ENCODE data around the gene CRISP1.

The CRISP1 gene

GRCh38 chr6:49890988-49891387, 24.7 kb upstream of the CRISP1 start:
- no peak for FAIRE-seq
- TF ChIP-seq POLR2AphosphoS5 (IDR thresholded peaks at IDR 0.05; ENCODE audit: low read depth, low read length) (no peak), POLR2A (IDR thresholded peaks at IDR 0.05; ENCODE audit: low read depth, low read length) (no peak), TAF1 (IDR thresholded peaks at IDR 0.05; ENCODE audit: borderline replicate concordance, low read depth, low read length) (no peak)
- DNase-seq (ENCODE audit: insufficient read length): no peak

GRCh38 chr6:49888742-49889431, 22.6 kb upstream of the CRISP1 start:
- DNase-seq (ENCODE audit: insufficient read length): no peak
- FAIRE-seq: no peak
- no peak for TF ChIP-seq TAF1 (IDR thresholded peaks at IDR 0.05; ENCODE audit: borderline replicate concordance, low read depth, low read length)
- TF ChIP-seq POLR2A (IDR thresholded peaks at IDR 0.05; ENCODE audit: low read depth, low read length): no peak
- TF ChIP-seq POLR2AphosphoS5 (IDR thresholded peaks at IDR 0.05; ENCODE audit: low read depth, low read length): no peak

GRCh38 chr6:49868951-49869529, 2.7 kb upstream of the CRISP1 start:
- DNase-seq (ENCODE audit: insufficient read length) (no peak), FAIRE-seq (no peak)
- TF ChIP-seq TAF1 (IDR thresholded peaks at IDR 0.05; ENCODE audit: borderline replicate concordance, low read depth, low read length) (no peak), POLR2A (IDR thresholded peaks at IDR 0.05; ENCODE audit: low read depth, low read length) (no peak), POLR2AphosphoS5 (IDR thresholded peaks at IDR 0.05; ENCODE audit: low read depth, low read length) (no peak)

- DNase-seq (ENCODE audit: insufficient read length) (no peak), FAIRE-seq (no peak)
- TF ChIP-seq TAF1 (IDR thresholded peaks at IDR 0.05; ENCODE audit: borderline replicate concordance, low read depth, low read length) (no peak), POLR2AphosphoS5 (IDR thresholded peaks at IDR 0.05; ENCODE audit: low read depth, low read length) (no peak), POLR2A (IDR thresholded peaks at IDR 0.05; ENCODE audit: low read depth, low read length) (no peak)
Measured at GRCh38 chr6:49856282-49856681, 10.1 kb downstream of the CRISP1 start.

GRCh38 chr6:49855221-49855620, 11.1 kb downstream of the CRISP1 start:
- FAIRE-seq: no peak
- no peak for DNase-seq (ENCODE audit: insufficient read length)
- no peak for TF ChIP-seq POLR2AphosphoS5 (IDR thresholded peaks at IDR 0.05; ENCODE audit: low read depth, low read length)
- no peak for TF ChIP-seq TAF1 (IDR thresholded peaks at IDR 0.05; ENCODE audit: borderline replicate concordance, low read depth, low read length)
- TF ChIP-seq POLR2A (IDR thresholded peaks at IDR 0.05; ENCODE audit: low read depth, low read length): no peak

- FAIRE-seq (no peak), DNase-seq (ENCODE audit: insufficient read length) (no peak)
- TF ChIP-seq POLR2AphosphoS5 (IDR thresholded peaks at IDR 0.05; ENCODE audit: low read depth, low read length): no peak
- TF ChIP-seq POLR2A (IDR thresholded peaks at IDR 0.05; ENCODE audit: low read depth, low read length): no peak
- TF ChIP-seq TAF1 (IDR thresholded peaks at IDR 0.05; ENCODE audit: borderline replicate concordance, low read depth, low read length): no peak
Measured at GRCh38 chr6:49852975-49853374, 13.4 kb downstream of the CRISP1 start.

- FAIRE-seq (no peak), DNase-seq (ENCODE audit: insufficient read length) (no peak)
- TF ChIP-seq POLR2AphosphoS5 (IDR thresholded peaks at IDR 0.05; ENCODE audit: low read depth, low read length) (no peak), POLR2A (IDR thresholded peaks at IDR 0.05; ENCODE audit: low read depth, low read length) (no peak), TAF1 (IDR thresholded peaks at IDR 0.05; ENCODE audit: borderline replicate concordance, low read depth, low read length) (no peak)
Measured at GRCh38 chr6:49849213-49849907, 17.0 kb downstream of the CRISP1 start.

GRCh38 chr6:49847673-49848072, 18.7 kb downstream of the CRISP1 start:
- TF ChIP-seq POLR2A (IDR thresholded peaks at IDR 0.05; ENCODE audit: low read depth, low read length) (no peak), POLR2AphosphoS5 (IDR thresholded peaks at IDR 0.05; ENCODE audit: low read depth, low read length) (no peak), TAF1 (IDR thresholded peaks at IDR 0.05; ENCODE audit: borderline replicate concordance, low read depth, low read length) (no peak)
- DNase-seq (ENCODE audit: insufficient read length): no peak
- FAIRE-seq: no peak

- FAIRE-seq (no peak), DNase-seq (ENCODE audit: insufficient read length) (no peak)
- no peak for TF ChIP-seq TAF1 (IDR thresholded peaks at IDR 0.05; ENCODE audit: borderline replicate concordance, low read depth, low read length)
- TF ChIP-seq POLR2A (IDR thresholded peaks at IDR 0.05; ENCODE audit: low read depth, low read length): no peak
- no peak for TF ChIP-seq POLR2AphosphoS5 (IDR thresholded peaks at IDR 0.05; ENCODE audit: low read depth, low read length)
Measured at GRCh38 chr6:49847014-49847413, 19.3 kb downstream of the CRISP1 start.

- no peak for TF ChIP-seq POLR2A (IDR thresholded peaks at IDR 0.05; ENCODE audit: low read depth, low read length)
- no peak for TF ChIP-seq POLR2AphosphoS5 (IDR thresholded peaks at IDR 0.05; ENCODE audit: low read depth, low read length)
- TF ChIP-seq TAF1 (IDR thresholded peaks at IDR 0.05; ENCODE audit: borderline replicate concordance, low read depth, low read length): no peak
- no peak for FAIRE-seq
Measured at GRCh38 chr6:49841424-49841823, 24.9 kb downstream of the CRISP1 start.

GRCh38 chr6:49839957-49840356, 26.4 kb downstream of the CRISP1 start:
- no peak for DNase-seq (ENCODE audit: insufficient read length)
- TF ChIP-seq TAF1 (IDR thresholded peaks at IDR 0.05; ENCODE audit: borderline replicate concordance, low read depth, low read length) (no peak), POLR2AphosphoS5 (IDR thresholded peaks at IDR 0.05; ENCODE audit: low read depth, low read length) (no peak), POLR2A (IDR thresholded peaks at IDR 0.05; ENCODE audit: low read depth, low read length) (no peak)
- no peak for FAIRE-seq

More at GRCh38 chr6:49841424-49841823, 24.9 kb downstream of the CRISP1 start:
- no peak for DNase-seq (ENCODE audit: insufficient read length)

Measured in GM12892 (cell line).